H1 (cell line): ENCODE measurements around the gene FRMD3. TPM values are rescaled to one million over a fixed set of nuclear protein-coding genes. Genes with fewer than 3 reads are reported as not detected.

Source experiments
- CTCF ChIA-PET: fragments of 300-600 bp; sonication (Branson Sonifier 250); formaldehyde crosslinking; loops from one replicate; lab custom pipeline; 2021; ENCODE audit not compliant: partially characterized antibody; lab: Charles Lee
- POLR2A ChIA-PET: fragments of 300-600 bp; sonication (Branson Sonifier 250); formaldehyde crosslinking; loops from one replicate; lab custom pipeline; 2021; ENCODE audit warnings: inconsistent platforms; ENCODE audit not compliant: partially characterized antibody; lab: Charles Lee
- DNase-seq, 2 experiments: peaks; one replicate each; pipeline versions ENCODE4 v3.0.0 to v3.0.0-alpha.2; 2010 to 2022; ENCODE audit warnings: low spot score in 2 of 2, low read depth in 1 of 2, mixed read lengths in 1 of 2
- FAIRE-seq: peaks from 2 replicates; lab custom pipeline; 2011; peaks lifted over from hg19 to GRCh38; lab: Jason Lieb, UNC
- H2AFZ ChIP-seq: 2 replicates; pipeline ENCODE4 v1.8.1; 2012; ENCODE audit warnings: low read length, inconsistent platforms
- H2AK5ac ChIP-seq: 2 replicates; pipeline ENCODE4 v1.6.1; 2013; ENCODE audit warnings: low read depth, low read length
- H2BK120ac ChIP-seq: replicated peaks from 2 replicates; pipeline ENCODE3; 2013; ENCODE audit warnings: low read depth, low read length, inconsistent platforms
- H2BK12ac ChIP-seq: 2 replicates; pipeline ENCODE4 v1.6.1; 2013; ENCODE audit warnings: low read depth, low read length
- H2BK15ac ChIP-seq: 2 replicates; pipeline ENCODE4 v1.6.1; 2013; ENCODE audit warnings: low read length
- H2BK20ac ChIP-seq: 2 replicates; pipeline ENCODE4 v1.6.1; 2013; ENCODE audit warnings: low read length
- H2BK5ac ChIP-seq: 2 replicates; pipeline ENCODE4 v1.6.1; 2013; ENCODE audit warnings: low read depth, low read length
- H3K14ac ChIP-seq: 2 replicates; pipeline ENCODE4 v1.6.1; 2013; ENCODE audit warnings: inconsistent platforms; ENCODE audit not compliant: insufficient read length
- H3K18ac ChIP-seq: 2 replicates; pipeline ENCODE4 v1.6.1; 2013; ENCODE audit warnings: low read length; ENCODE audit errors: extremely low read depth
- H3K23ac ChIP-seq: 2 replicates; pipeline ENCODE4 v1.6.1; 2013; ENCODE audit warnings: inconsistent platforms; ENCODE audit not compliant: insufficient read length
- H3K23me2 ChIP-seq: 2 replicates; pipeline ENCODE4 v1.6.1; 2013; ENCODE audit warnings: low read depth, low read length
- H3K27ac ChIP-seq: 2 replicates; pipeline ENCODE4 v1.6.1; 2011; ENCODE audit warnings: low read depth, low read length, inconsistent platforms
- H3K27me3 ChIP-seq, 4 experiments: replicated peaks in 1 of 4; 1 replicate in 1 of 4; 2 replicates in 3 of 4; pipeline versions ENCODE4 v1.6.1 to v1.8.1; 2011 to 2013; ENCODE audit warnings: low read length in 3 of 4, mild to moderate bottlenecking in 3 of 4, inconsistent platforms in 2 of 4, mixed read lengths in 2 of 4, moderate library complexity in 1 of 4; ENCODE audit not compliant: control insufficient read depth in 3 of 4, insufficient read depth in 3 of 4; ENCODE audit errors: extremely low read depth in 1 of 4
- H3K36me3 ChIP-seq, 4 experiments: 2 replicates each; pipeline versions ENCODE4 v1.6.1 to v1.8.1; 2011 to 2013; ENCODE audit warnings: mild to moderate bottlenecking in 4 of 4, low read length in 3 of 4, moderate library complexity in 2 of 4, control low read depth in 1 of 4, inconsistent platforms in 1 of 4; ENCODE audit not compliant: insufficient read depth in 4 of 4, control insufficient read depth in 2 of 4
- H3K4ac ChIP-seq: replicated peaks from 2 replicates; pipeline ENCODE3; 2013; ENCODE audit warnings: low read length, low read depth, mixed read lengths, inconsistent platforms; ENCODE audit not compliant: insufficient read length
- H3K4me1 ChIP-seq, 4 experiments: replicated peaks in 1 of 4; 1 replicate in 1 of 4; 2 replicates in 3 of 4; pipeline versions ENCODE4 v1.6.1 to v1.8.1; 2011 to 2013; ENCODE audit warnings: low read length in 3 of 4, inconsistent platforms in 2 of 4, mixed read lengths in 1 of 4; ENCODE audit not compliant: insufficient read depth in 4 of 4, control insufficient read depth in 3 of 4
- H3K4me2 ChIP-seq, 2 experiments: 2 replicates each; pipeline versions ENCODE4 v1.6.1 to v1.8.1; 2011 to 2013; ENCODE audit warnings: low read depth in 2 of 2, low read length in 2 of 2, control low read depth in 1 of 2, inconsistent platforms in 1 of 2, mild to moderate bottlenecking in 1 of 2; ENCODE audit not compliant: insufficient read depth in 1 of 2
- H3K4me3 ChIP-seq, 4 experiments: fragments of 200-600, 300-600 bp in 1 of 4; sonication (generic), shearing (Covaris generic), sonication (Bioruptor Twin) in 1 of 4; 2 replicates each; pipeline versions ENCODE4 v1.5.1 to v1.8.1; 2011 to 2016; ENCODE audit warnings: low read length in 4 of 4, low read depth in 3 of 4, control low read depth in 2 of 4, inconsistent platforms in 2 of 4, mild to moderate bottlenecking in 2 of 4, mixed read lengths in 1 of 4, moderate library complexity in 1 of 4; ENCODE audit not compliant: insufficient read depth in 2 of 4; ENCODE audit errors: extremely low read depth in 1 of 4
- H3K56ac ChIP-seq: replicated peaks from 2 replicates; pipeline ENCODE3; 2013; ENCODE audit warnings: low read depth, mild to moderate bottlenecking, mixed read lengths, low read length, inconsistent platforms; ENCODE audit not compliant: insufficient read length
- H3K79me1 ChIP-seq: 2 replicates; pipeline ENCODE4 v1.6.1; 2013; ENCODE audit warnings: low read depth, low read length, control low read depth
- H3K79me2 ChIP-seq, 2 experiments: 2 replicates each; pipeline versions ENCODE4 v1.6.1 to v1.8.1; 2012 to 2013; ENCODE audit warnings: low read length in 2 of 2, mild to moderate bottlenecking in 2 of 2, inconsistent platforms in 1 of 2; ENCODE audit not compliant: insufficient read depth in 2 of 2, control insufficient read depth in 1 of 2
- H3K9ac ChIP-seq, 4 experiments: replicated peaks in 1 of 4; 1 replicate in 1 of 4; 2 replicates in 3 of 4; pipeline versions ENCODE4 v1.6.1 to v1.8.1; 2011 to 2013; ENCODE audit warnings: low read depth in 3 of 4, low read length in 3 of 4, control low read depth in 2 of 4, mild to moderate bottlenecking in 2 of 4, moderate library complexity in 2 of 4, inconsistent platforms in 1 of 4; ENCODE audit errors: extremely low read depth in 1 of 4
- H3K9me3 ChIP-seq, 2 experiments: 2 replicates each; pipeline versions ENCODE4 v1.6.1 to v1.8.1; 2012 to 2013; ENCODE audit warnings: mild to moderate bottlenecking in 2 of 2, moderate library complexity in 2 of 2, control low read depth in 1 of 2, inconsistent platforms in 1 of 2, low read depth in 1 of 2, low read length in 1 of 2, mixed read lengths in 1 of 2; ENCODE audit not compliant: insufficient read depth in 2 of 2
- H4K20me1 ChIP-seq, 2 experiments: replicated peaks in 1 of 2; 2 replicates each; pipeline versions ENCODE3 to v1.8.1; 2011 to 2013; ENCODE audit warnings: inconsistent platforms in 2 of 2, low read length in 2 of 2, mild to moderate bottlenecking in 1 of 2; ENCODE audit not compliant: insufficient read depth in 2 of 2, control insufficient read depth in 1 of 2
- H4K5ac ChIP-seq: 2 replicates; pipeline ENCODE4 v1.6.1; 2013; ENCODE audit warnings: low read length, low read depth, mixed read lengths, inconsistent platforms; ENCODE audit not compliant: insufficient read length
- H4K8ac ChIP-seq: 2 replicates; pipeline ENCODE4 v1.8.0; 2013; ENCODE audit warnings: mild to moderate bottlenecking, moderate library complexity, low read length, inconsistent platforms; ENCODE audit not compliant: insufficient read depth; ENCODE audit errors: extremely low read depth
- H4K91ac ChIP-seq: replicated peaks from 2 replicates; pipeline ENCODE3; 2013; ENCODE audit warnings: low read length, mixed read lengths, inconsistent platforms; ENCODE audit not compliant: insufficient read length
- BACH1 ChIP-seq: IDR thresholded peaks from 2 replicates; pipeline ENCODE4 v1.6.1; 2012; ENCODE audit warnings: low read length, improper control_type of control experiment
- CTBP2 ChIP-seq: IDR thresholded peaks from 2 replicates; pipeline ENCODE4 v1.7.0; 2011; ENCODE audit warnings: borderline replicate concordance, mild to moderate bottlenecking, moderate library complexity, mixed read lengths, low read length; ENCODE audit not compliant: insufficient read depth, insufficient read length
- EP300 ChIP-seq, 2 experiments: IDR thresholded peaks; 1 replicate in 1 of 2; 2 replicates in 1 of 2; pipeline ENCODE4 v1.6.1; 2011 to 2012; ENCODE audit warnings: low read depth in 2 of 2, low read length in 2 of 2, mild to moderate bottlenecking in 2 of 2, borderline replicate concordance in 1 of 2, inconsistent platforms in 1 of 2, moderate library complexity in 1 of 2
- FOSL1 ChIP-seq: IDR thresholded peaks from 2 replicates; pipeline ENCODE4 v1.6.1; 2011; ENCODE audit warnings: mild to moderate bottlenecking, low read depth, low read length, moderate library complexity; ENCODE audit not compliant: insufficient read depth
- GTF2F1 ChIP-seq: IDR thresholded peaks from 2 replicates; pipeline ENCODE4 v1.6.1; 2012; ENCODE audit warnings: low read depth, low read length, improper control_type of control experiment, borderline replicate concordance
- KDM1A ChIP-seq: fragments of 200-600, 300-600 bp; sonication (generic); IDR thresholded peaks from 2 replicates; pipeline ENCODE4 v1.7.1; 2016; ENCODE audit warnings: mild to moderate bottlenecking, low read length, borderline replicate concordance
- PHF8 ChIP-seq: fragments of 200-600 bp; sonication (generic); conservative IDR thresholded peaks from 2 replicates; pipeline ENCODE4 v1.7.1; 2012; ENCODE audit warnings: low read depth, mild to moderate bottlenecking, inconsistent platforms, low read length, moderate library complexity
- POLR2AphosphoS5 ChIP-seq: IDR thresholded peaks from 2 replicates; pipeline ENCODE4 v1.6.1; 2011; ENCODE audit warnings: low read depth, low read length
- RNF2 ChIP-seq: fragments of 200-900, 300-1000 bp; sonication (generic); IDR thresholded peaks from 2 replicates; pipeline ENCODE4 v1.7.1; 2016; ENCODE audit warnings: borderline replicate concordance, low read depth, mild to moderate bottlenecking, antibody characterized with exemption, low read length; ENCODE audit not compliant: poor library complexity, severe bottlenecking; ENCODE audit errors: missing control alignments
- SIX5 ChIP-seq: IDR thresholded peaks from 2 replicates; pipeline ENCODE4 v1.6.1; 2011; ENCODE audit warnings: mild to moderate bottlenecking, low read depth, low read length
- SP1 ChIP-seq: IDR thresholded peaks from 2 replicates; pipeline ENCODE4 v1.6.1; 2011; ENCODE audit warnings: low read depth, low read length
- YY1 ChIP-seq: IDR thresholded peaks from 2 replicates; pipeline ENCODE4 v1.6.1; 2011; ENCODE audit warnings: low read depth, mild to moderate bottlenecking, low read length
- WGBS, 2 experiments: shearing (Covaris generic) in 1 of 2; methylation state at CpG; one replicate each; pipeline versions ENCODE4 v1.1.6 to v1.1.7; 2013 to 2015; ENCODE audit warnings: low lambda C conversion rate in 2 of 2, mixed read lengths in 2 of 2, inconsistent platforms in 1 of 2, low coverage in 1 of 2, missing lambda C conversion rate in 1 of 2; ENCODE audit not compliant: insufficient replicate concordance in 2 of 2, insufficient coverage in 1 of 2, insufficient read length in 1 of 2; ENCODE audit errors: extremely low coverage in 1 of 2, missing lambda C conversion rate in 1 of 2; 5-methylcytosine and 5-hydroxymethylcytosine counted together
- polyA plus RNA-seq, 7 experiments: library from polyadenylated mRNA; depleted of rRNA in 3 of 7; stranded (reverse) in 5 of 7; unstranded in 2 of 7; fragments of >200 nt in 5 of 7; fragments of 200-250 nt in 2 of 7; gene quantifications; 1 replicate in 5 of 7; 2 replicates in 1 of 7; 4 replicates in 1 of 7; pipeline versions ENCODE4 v1.2.1 to v1.2.3, GENCODE V29; 2011 to 2013; ENCODE audit warnings: missing spikeins in 2 of 7, mixed read lengths in 2 of 7
- total RNA-seq: library from RNA; stranded (reverse); fragmentation: NEBNext Ultra II Directional; extraction: Animal tissue kit (Norgen Biotek cat#: 25700); gene quantifications from 2 replicates; pipeline ENCODE4 v1.2.1, GENCODE V29; 2021

The FRMD3 gene
- total and polyA plus RNA-seq, 2 of the 8 experiments (the other 6 are each of a cell fraction or from before 2014, with no cell fraction given) = 0.15 to 1.4 TPM

- H3K4me3 ChIP-seq = no peak overlapping the region
- H3K4me1 ChIP-seq = no peaks in the 10 kb centered on the region
- H2BK15ac ChIP-seq = no peak overlapping the region
- no peak for TF ChIP-seq PHF8
- no peak for TF ChIP-seq SIX5
- TF ChIP-seq POLR2AphosphoS5 = no peak
- no peak for TF ChIP-seq SP1
- TF ChIP-seq RNF2 = no peak
- TF ChIP-seq YY1 = no peak
- no peak for TF ChIP-seq BACH1
- TF ChIP-seq KDM1A = no peak
- TF ChIP-seq CTBP2 = no peak
- no peak for TF ChIP-seq GTF2F1
- no peak for TF ChIP-seq EP300 (IDR thresholded peaks at IDR 0.05; ENCODE audit: borderline replicate concordance in 1 of 2, low read depth in 2 of 2, low read length in 2 of 2)
- TF ChIP-seq FOSL1 = no peak
- no peak overlapping the region for H3K56ac ChIP-seq
- no peak overlapping the region for H3K14ac ChIP-seq
- no peak overlapping the region for H2BK120ac ChIP-seq
- no peak overlapping the region for H3K27ac ChIP-seq
- no peak overlapping the region for H3K18ac ChIP-seq
- FAIRE-seq (no peak), DNase-seq (no peak)
- no peak overlapping the region for H2AK5ac ChIP-seq
- H3K4me2 ChIP-seq = no peak overlapping the region
- POLR2A ChIA-PET = no interaction called here
- 100% methylated on average over 1 of the region's 1 CpG; no CpG with 5 or more reads in 1 of the 2 experiments for WGBS, 2 experiments
- H3K23ac ChIP-seq = no peak overlapping the region
- no peak overlapping the region for H2BK20ac ChIP-seq
- CTCF ChIA-PET = interaction anchor here (1.0 to 1.7 kb wide), 2 partner anchors 15 to 297 kb away, joined by 3 to 6 read pairs; no protein-coding TSS in a partner anchor
- no peaks in the 10 kb centered on the region for H4K20me1 ChIP-seq
- no peak overlapping the region for H2BK5ac ChIP-seq
- H3K4ac ChIP-seq = no peak overlapping the region
- no peaks in the 10 kb centered on the region for H3K9me3 ChIP-seq
- H4K91ac ChIP-seq = no peak overlapping the region
- no peaks in the 10 kb centered on the region for H3K36me3 ChIP-seq
- H3K79me1 ChIP-seq = no peaks in the 10 kb centered on the region
- no peak overlapping the region for H4K8ac ChIP-seq
- no peaks in the 10 kb centered on the region for H3K79me2 ChIP-seq
- no peak overlapping the region for H4K5ac ChIP-seq
- no peak overlapping the region for H2BK12ac ChIP-seq
- H3K23me2 ChIP-seq = peaks cover 3% of the 10 kb centered on the region; the same call in 1 of the 2 replicates
- H3K9ac ChIP-seq = no peak overlapping the region
- H3K27me3 ChIP-seq = no peaks in the 10 kb centered on the region
- no peak overlapping the region for H2AFZ ChIP-seq
These were observed 17.2 kb downstream of the FRMD3 start for GRCh38 chr9:83521011-83521410.
